OCI-LY7 (cell line): Measurements from ENCODE around the gene RNF186. TPM values are rescaled to one million over a fixed set of nuclear protein-coding genes. Genes with fewer than 3 reads are reported as not detected.
"Not testable (repeated sequence)": the region's sequence is repeated elsewhere in the genome, so short reads cannot be mapped to it uniquely, and the experiment has no call there.

Experiments
- BruUV-seq: library from RNA; stranded (reverse); fragments of 400-500 nt; replicated peaks from 2 replicates; lab custom pipeline; 2021; lab: Mats Ljungman, UMichigan
- CTCF ChIA-PET: fragments of 300-600 bp; sonication (Branson Sonifier 250); formaldehyde crosslinking; loops from one replicate; lab custom pipeline; 2022; ENCODE audit warnings: antibody characterized with exemption; ENCODE audit not compliant: unreplicated experiment; lab: Charles Lee
- POLR2A ChIA-PET: fragments of 300-600 bp; sonication (Branson Sonifier 250); formaldehyde crosslinking; loops from one replicate; lab custom pipeline; 2022; ENCODE audit warnings: antibody characterized with exemption; lab: Charles Lee
- DNase-seq: peaks from one replicate; pipeline ENCODE4 v3.0.0-alpha.2; 2015; ENCODE audit warnings: low spot score
- H2AFZ ChIP-seq: fragments of 200-600 bp; sonication (generic), shearing (Covaris generic); 2 replicates; pipeline ENCODE4 v1.6.1; 2014; ENCODE audit warnings: mild to moderate bottlenecking, antibody characterized with exemption, low read length, moderate library complexity
- H3K27ac ChIP-seq: fragments of 200-600 bp; sonication (generic); 2 replicates; pipeline ENCODE4 v1.5.1; 2014; ENCODE audit warnings: mixed run types, low read depth, mild to moderate bottlenecking, moderate library complexity, low read length, inconsistent platforms; ENCODE audit not compliant: poor library complexity, severe bottlenecking
- H3K36me3 ChIP-seq: fragments of 200-600 bp; sonication (generic); 2 replicates; pipeline ENCODE4 v1.6.1; 2014; ENCODE audit warnings: mild to moderate bottlenecking, antibody characterized with exemption, low read length, moderate library complexity, mixed read lengths; ENCODE audit not compliant: insufficient read depth
- H3K4me1 ChIP-seq: fragments of 200-600 bp; sonication (generic); 2 replicates; pipeline ENCODE4 v1.5.1; 2014; ENCODE audit warnings: mild to moderate bottlenecking, low read length; ENCODE audit not compliant: insufficient read depth, poor library complexity, severe bottlenecking
- H3K4me2 ChIP-seq: fragments of 200-600 bp; sonication (generic); 2 replicates; pipeline ENCODE4 v1.6.1; 2014; ENCODE audit warnings: mild to moderate bottlenecking, low read length
- H3K4me3 ChIP-seq: fragments of 200-600 bp; sonication (generic); 2 replicates; pipeline ENCODE4 v1.5.1; 2014; ENCODE audit warnings: mild to moderate bottlenecking, low read depth, low read length; ENCODE audit not compliant: poor library complexity, severe bottlenecking
- H3K79me2 ChIP-seq: fragments of 200-600 bp; sonication (generic); 2 replicates; pipeline ENCODE4 v1.6.1; 2016; ENCODE audit warnings: low read depth, mild to moderate bottlenecking, low read length, moderate library complexity, mixed read lengths; ENCODE audit not compliant: insufficient read depth
- H3K9me2 ChIP-seq: fragments of 200-600 bp; sonication (generic); 2 replicates; pipeline ENCODE4 v1.6.1; 2016; ENCODE audit warnings: mild to moderate bottlenecking, low read length, mixed read lengths; ENCODE audit not compliant: insufficient read depth
- H3K9me3 ChIP-seq: fragments of 200-600 bp; sonication (generic); 2 replicates; pipeline ENCODE4 v1.6.1; 2014; ENCODE audit warnings: mild to moderate bottlenecking, mixed run types, low read length, mixed read lengths
- H4K20me1 ChIP-seq: fragments of 200-600 bp; sonication (generic); 2 replicates; pipeline ENCODE4 v1.6.1; 2014; ENCODE audit warnings: mild to moderate bottlenecking, antibody characterized with exemption, low read length, moderate library complexity, mixed read lengths; ENCODE audit not compliant: insufficient read depth
- EZH2phosphoT487 ChIP-seq: fragments of 200-600 bp; sonication (generic); IDR thresholded peaks from 2 replicates; pipeline ENCODE4 v1.6.1; 2018; ENCODE audit warnings: low read depth, borderline replicate concordance, mild to moderate bottlenecking, mixed run types, antibody characterized with exemption, low read length, moderate library complexity, mixed read lengths
- intact Hi-C: fragments of 100-400 bp; cut with micrococcal nuclease; formaldehyde crosslinking; loops from one replicate; pipeline ENCODE4 v1.10.0; 2022; ENCODE audit not compliant: unreplicated experiment
- total RNA-seq, 2 experiments: library from RNA; depleted of rRNA in 1 of 2; stranded (reverse); fragments of >200 nt in 1 of 2; shearing (Covaris generic) in 1 of 2; gene quantifications; 2 replicates each; pipeline ENCODE4 v1.2.3, GENCODE V29; 2014 to 2022
- TF ChIP-seq, protein P1 (sequence below): fragments of 200-600 bp; sonication (generic); conservative IDR thresholded peaks from 2 replicates; pipeline ENCODE4 v1.5.1; 2014; ENCODE audit warnings: mild to moderate bottlenecking, antibody characterized with exemption, low read length, moderate library complexity, mixed read lengths

The RNF186 gene
- total RNA-seq, 2 experiments from 2014 or later, result not detected

DNA sequence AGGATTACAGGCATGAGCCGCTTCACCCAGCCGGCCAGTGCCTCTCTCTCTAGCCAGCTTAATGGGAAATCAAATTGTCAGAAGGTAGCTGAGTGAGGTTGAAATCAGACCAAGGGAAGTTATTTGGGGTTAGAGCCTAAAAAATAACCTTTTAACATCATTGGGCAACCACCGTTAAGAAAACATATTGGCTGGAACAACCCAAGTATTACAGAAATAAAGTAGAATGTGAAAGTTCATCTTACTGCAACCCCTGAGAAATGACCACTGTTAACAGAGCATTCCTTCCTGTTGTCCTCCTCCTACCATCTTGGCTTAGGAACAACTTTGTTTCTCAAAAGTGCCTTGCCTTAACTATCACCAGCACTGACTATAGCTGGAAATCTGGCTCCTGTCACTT, 3.2 kb upstream of the RNF186 start:
- H4K20me1 ChIP-seq, result no peaks in the 10 kb centered on the region
- peaks cover 28% of the 10 kb centered on the region for H3K4me1 ChIP-seq
- H3K4me2 ChIP-seq, result no peak overlapping the region
- no peak overlapping the region for H2AFZ ChIP-seq
- ChIA-PET CTCF (no interaction called here), POLR2A (interaction anchor here (0.7 to 0.8 kb wide), 2 partner anchors 29 to 671 kb away, joined by 3 read pairs; no protein-coding TSS in a partner anchor)
- no peak overlapping the region for H3K27ac ChIP-seq
- no peaks in the 10 kb centered on the region for H3K9me2 ChIP-seq
- H3K36me3 ChIP-seq, result no peaks in the 10 kb centered on the region
- TF ChIP-seq EZH2phosphoT487, result no peak
- TF ChIP-seq, protein P1, sequence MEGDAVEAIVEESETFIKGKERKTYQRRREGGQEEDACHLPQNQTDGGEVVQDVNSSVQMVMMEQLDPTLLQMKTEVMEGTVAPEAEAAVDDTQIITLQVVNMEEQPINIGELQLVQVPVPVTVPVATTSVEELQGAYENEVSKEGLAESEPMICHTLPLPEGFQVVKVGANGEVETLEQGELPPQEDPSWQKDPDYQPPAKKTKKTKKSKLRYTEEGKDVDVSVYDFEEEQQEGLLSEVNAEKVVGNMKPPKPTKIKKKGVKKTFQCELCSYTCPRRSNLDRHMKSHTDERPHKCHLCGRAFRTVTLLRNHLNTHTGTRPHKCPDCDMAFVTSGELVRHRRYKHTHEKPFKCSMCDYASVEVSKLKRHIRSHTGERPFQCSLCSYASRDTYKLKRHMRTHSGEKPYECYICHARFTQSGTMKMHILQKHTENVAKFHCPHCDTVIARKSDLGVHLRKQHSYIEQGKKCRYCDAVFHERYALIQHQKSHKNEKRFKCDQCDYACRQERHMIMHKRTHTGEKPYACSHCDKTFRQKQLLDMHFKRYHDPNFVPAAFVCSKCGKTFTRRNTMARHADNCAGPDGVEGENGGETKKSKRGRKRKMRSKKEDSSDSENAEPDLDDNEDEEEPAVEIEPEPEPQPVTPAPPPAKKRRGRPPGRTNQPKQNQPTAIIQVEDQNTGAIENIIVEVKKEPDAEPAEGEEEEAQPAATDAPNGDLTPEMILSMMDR, result no peak
- no peaks in the 10 kb centered on the region for H3K79me2 ChIP-seq
- no peak overlapping the region for H3K4me3 ChIP-seq
- intact Hi-C loops, result loop anchor here (5.0 kb wide), 1 partner anchor 1336 kb away; the partner anchor contains the start of gene KLHDC7A
- no TSS peak for BruUV-seq
- no peaks in the 10 kb centered on the region for H3K9me3 ChIP-seq
- no peak for DNase-seq

DNA sequence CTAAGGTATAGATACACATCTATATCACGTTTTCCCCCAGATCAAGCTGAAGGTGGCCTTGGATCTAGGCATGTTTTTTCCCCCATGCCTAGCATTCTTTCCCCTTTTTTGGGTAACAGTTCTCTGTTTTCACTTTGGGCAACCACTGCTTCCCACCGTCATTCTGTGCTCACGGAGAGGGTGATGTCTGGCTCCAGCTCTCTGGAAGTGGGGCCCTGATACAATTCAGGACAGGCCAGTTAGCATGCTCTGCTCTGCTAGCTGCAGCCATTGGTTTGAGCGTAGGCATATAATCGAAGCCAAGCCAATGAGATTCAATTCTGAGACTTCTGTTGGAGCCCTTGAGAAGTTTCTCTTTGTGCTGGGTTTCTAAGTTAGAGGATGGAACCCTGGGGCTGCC, 2.1 kb upstream of the RNF186 start:
- DNase-seq, result no peak

DNA sequence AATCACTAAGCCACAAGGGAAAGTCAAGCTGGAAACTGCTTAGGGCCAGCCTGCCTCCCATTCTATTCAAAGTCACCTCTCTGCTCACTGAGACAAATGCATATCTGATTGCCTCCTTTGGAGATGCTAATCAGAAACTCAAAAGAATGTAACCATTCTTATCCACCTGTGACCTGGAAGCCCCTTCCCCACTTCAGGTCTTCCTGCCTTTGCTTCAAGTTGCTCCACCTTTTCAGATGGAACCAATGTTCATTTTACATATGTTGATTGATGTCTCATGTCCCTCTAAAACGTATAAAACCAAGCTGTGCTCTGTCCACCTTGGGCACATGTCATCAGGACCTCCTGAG, 1.6 kb upstream of the RNF186 start:
- not testable (repeated sequence) for H3K4me3 ChIP-seq, H2AFZ ChIP-seq, H3K27ac ChIP-seq, H3K79me2 ChIP-seq, H3K9me2 ChIP-seq, BruUV-seq, DNase-seq, H3K36me3 ChIP-seq, H3K4me2 ChIP-seq, H3K9me3 ChIP-seq, H4K20me1 ChIP-seq
- ChIA-PET CTCF (interaction anchor here (0.6 kb wide), 1 partner anchor 154 kb away, joined by 4 read pairs; no protein-coding TSS in a partner anchor), POLR2A (interaction anchor here (0.7 kb wide), 1 partner anchor 13 kb away, joined by 4 read pairs; no protein-coding TSS in a partner anchor)
- intact Hi-C loops, result loop anchor here (5.0 kb wide), 1 partner anchor 1334 kb away; the partner anchor contains the start of gene KLHDC7A
- H3K4me1 ChIP-seq, result peaks cover 24% of the 10 kb centered on the region

More for the DNA sequence above, 2.1 kb upstream of the RNF186 start:
- no peak overlapping the region for H2AFZ ChIP-seq
- H3K4me1 ChIP-seq, result peaks cover 24% of the 10 kb centered on the region
- no peaks in the 10 kb centered on the region for H4K20me1 ChIP-seq
- CTCF ChIA-PET, result interaction anchor here (0.6 kb wide), 1 partner anchor 155 kb away, joined by 4 read pairs; no protein-coding TSS in a partner anchor
- no peaks in the 10 kb centered on the region for H3K9me3 ChIP-seq
- H3K79me2 ChIP-seq, result no peaks in the 10 kb centered on the region
- H3K27ac ChIP-seq, result no peak overlapping the region
- H3K4me2 ChIP-seq, result no peak overlapping the region
- intact Hi-C loops, result loop anchor here (5.0 kb wide), 1 partner anchor 1335 kb away; the partner anchor contains the start of gene KLHDC7A
- POLR2A ChIA-PET, result no interaction called here
- BruUV-seq, result no TSS peak
- no peaks in the 10 kb centered on the region for H3K9me2 ChIP-seq
- no peaks in the 10 kb centered on the region for H3K36me3 ChIP-seq
- TF ChIP-seq, protein P1, result no peak
- TF ChIP-seq EZH2phosphoT487, result no peak
- no peak overlapping the region for H3K4me3 ChIP-seq
